ENCODE results near the gene FAT1. TPM values are rescaled to one million over a fixed set of nuclear protein-coding genes. Genes with fewer than 3 reads are reported as not detected.

The FAT1 gene
- total RNA-seq (2022; extraction: Qiagen RNA extraction), result 130 to 217 TPM (median 151 TPM) in 5 replicates

GRCh38 chr4:186723292-186724057, at the start of gene FAT1:
FAT1 (minus strand) TSS chr4:186723856; CDS start chr4:186709827, 14,029 bp downstream.

GRCh38 chr4:186554914-186555827, 168.5 kb downstream of the FAT1 start, which contains the start of gene MTNR1A:
MTNR1A (minus strand) TSS chr4:186555567; CDS start chr4:186555365, 202 bp downstream.

Other genes starting within 250 kb of the FAT1 start
- 0.33 to 0.60 TPM (median 0.43 TPM) in 5 replicates for gene MTNR1A, start 168.3 kb downstream of the FAT1 start, total RNA-seq (2022; extraction: Qiagen RNA extraction)

Data from A549 treated with Hydrocortisone at 1 μM for 4 hours (cell line).